Transverse colon (tissue), 4 donors: ENCODE measurements around the gene TFDP2. TPM values are rescaled to one million over a fixed set of nuclear protein-coding genes. Genes with fewer than 3 reads are reported as not detected.

Experiments
- DNase-seq: peaks from one replicate; pipeline ENCODE4 v3.0.0-alpha.2; 2019
- H3K27ac ChIP-seq, 4 donors: fragments of 200-600 bp; sonication (generic); 2 replicates each; pipeline ENCODE4 v1.5.1; 2016 to 2018; ENCODE audit warnings: inconsistent platforms in 4 of 4
- H3K27me3 ChIP-seq: fragments of 200-600 bp; sonication (generic); 2 replicates; pipeline ENCODE4 v1.5.1; 2017; ENCODE audit warnings: inconsistent platforms
- H3K36me3 ChIP-seq, 4 donors: fragments of 200-600 bp; sonication (generic); 2 replicates each; pipeline ENCODE4 v1.5.1; 2017 to 2019; ENCODE audit warnings: inconsistent platforms in 4 of 4
- H3K4me1 ChIP-seq, 4 donors: fragments of 200-600 bp; sonication (generic); 2 replicates each; pipeline ENCODE4 v1.5.1; 2017 to 2020; ENCODE audit warnings: inconsistent platforms in 4 of 4
- H3K4me3 ChIP-seq, 4 donors: fragments of 200-600 bp; sonication (generic); 1 replicate in 1 of 4; 2 replicates in 3 of 4; pipeline versions ENCODE4 v1.5.1 to v1.6.1; 2017 to 2019; ENCODE audit warnings: inconsistent platforms in 4 of 4
- H3K9me3 ChIP-seq, 2 donors: fragments of 200-600 bp; sonication (generic); 2 replicates each; pipeline ENCODE4 v1.5.1; 2017 to 2019; ENCODE audit warnings: inconsistent platforms in 2 of 2
- CTCF ChIP-seq, 5 experiments: fragments of 200-600 bp in 3 of 5; fragments of 450-650 bp in 2 of 5; sonication (generic) in 3 of 5; IDR thresholded peaks; 1 replicate in 2 of 5; 2 replicates in 3 of 5; pipeline ENCODE4 v1.5.1; 2016 to 2017; ENCODE audit warnings: antibody characterized with exemption in 5 of 5, inconsistent platforms in 3 of 5, mild to moderate bottlenecking in 2 of 5, moderate library complexity in 1 of 5
- EP300 ChIP-seq: sonication (generic); formaldehyde crosslinking; IDR thresholded peaks from one replicate; pipeline ENCODE4 v1.6.1; 2017; ENCODE audit warnings: antibody characterized with exemption, low read depth
- POLR2A ChIP-seq: fragments of 450-650 bp; IDR thresholded peaks from one replicate; pipeline ENCODE4 v1.6.1; 2016; ENCODE audit warnings: antibody characterized with exemption, mild to moderate bottlenecking, moderate library complexity
- POLR2AphosphoS5 ChIP-seq, 3 donors: sonication (generic); formaldehyde crosslinking; IDR thresholded peaks; one replicate each; pipeline ENCODE4 v1.6.1; 2016; ENCODE audit warnings: antibody characterized with exemption in 3 of 3
- WGBS, 2 donors: methylation state at CpG; one replicate each; pipeline ENCODE4 v1.1.5; 2018; ENCODE audit warnings: low coverage in 1 of 2; 5-methylcytosine and 5-hydroxymethylcytosine counted together
- in situ Hi-C, 4 donors: fragments of 200-750 bp; cut with MboI; loops; one replicate each; pipeline versions ENCODE4 v1.15.0 to v1.15.1; 2017; ENCODE audit warnings: low sequenced_read_pairs in 3 of 4, low pct_ligation_motif_present in 1 of 4, low pct_unique_long_range_greater_than_20kb in 1 of 4
- intact Hi-C: fragments of 100-400 bp; cut with DNase I; formaldehyde crosslinking; loops from one replicate; pipeline ENCODE4 v1.15.1; 2023; ENCODE audit warnings: low total_unique reads
- total RNA-seq, 4 donors: library from RNA; depleted of rRNA; stranded (reverse); fragments of >200 nt; gene quantifications; one replicate each; pipeline ENCODE4 v1.1.0, GENCODE V29; 2016

Gene TFDP2
- total RNA-seq, 4 donors from 2014 or later: 10.3 to 69.2 (median 41.3) TPM

DNA sequence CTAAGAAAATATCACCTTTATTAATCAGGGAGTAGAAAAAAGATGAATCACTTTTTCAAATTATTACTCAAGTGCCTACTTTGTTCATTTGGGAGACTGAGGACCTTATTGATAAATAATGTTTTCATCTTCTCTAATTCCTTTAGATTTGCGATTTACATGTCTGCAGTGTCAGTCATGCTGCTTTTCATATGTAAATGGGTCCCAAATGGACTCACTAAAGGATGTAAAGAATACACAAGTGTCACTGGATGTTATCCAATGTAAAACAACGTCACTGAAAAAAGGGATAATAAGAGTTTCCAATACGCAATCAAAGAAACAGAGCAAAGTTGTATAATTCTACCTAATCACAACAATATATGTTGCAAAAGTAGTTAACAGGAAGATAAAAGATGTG lies 84.9 kb downstream of the TFDP2 start:
- TF ChIP-seq EP300 (no peak), CTCF (IDR thresholded peaks at IDR 0.05) (no peak), POLR2A (no peak), POLR2AphosphoS5 (IDR thresholded peaks at IDR 0.05) (no peak)
- Histone ChIP-seq H3K27ac (no peak overlapping the region), H3K36me3 (no peaks in the 10 kb centered on the region), H3K27me3 (no peaks in the 10 kb centered on the region), H3K9me3 (no peaks in the 10 kb centered on the region), H3K4me3 (no peak overlapping the region), H3K4me1 (peaks cover 0 to 3% (median 0%) of the 10 kb centered on the region in 4 donors)
- DNase-seq: no peak
- intact Hi-C loops: no loop called here
- WGBS, 2 donors: 85 to 94% methylated on average over 3 of the region's 3 CpGs
- in situ Hi-C loops: no loop called here

- no peak for TF ChIP-seq CTCF (IDR thresholded peaks at IDR 0.05)
- no peak for TF ChIP-seq EP300
- no peak for TF ChIP-seq POLR2AphosphoS5 (IDR thresholded peaks at IDR 0.05)
- TF ChIP-seq POLR2A: no peak
- intact Hi-C loops: loop anchor here (10.0 kb wide), 1 partner anchor 1757 kb away; no protein-coding TSS in a partner anchor
- H3K4me3 ChIP-seq: no peak overlapping the region
- H3K36me3 ChIP-seq: no peaks in the 10 kb centered on the region
- DNase-seq: no peak
- H3K4me1 ChIP-seq: no peaks in the 10 kb centered on the region
- no peaks in the 10 kb centered on the region for H3K27me3 ChIP-seq
- no peak overlapping the region for H3K27ac ChIP-seq
- H3K9me3 ChIP-seq: no peaks in the 10 kb centered on the region
- in situ Hi-C loops: no loop called here
- 74 to 92% methylated on average over 2 of the region's 2 CpGs for WGBS, 2 donors
These were observed 92.0 kb downstream of the TFDP2 start for GRCh38 chr3:142057331-142057725.

- Histone ChIP-seq H3K36me3 (no peaks in the 10 kb centered on the region), H3K4me1 (no peaks in the 10 kb centered on the region), H3K27ac (no peak overlapping the region), H3K9me3 (no peaks in the 10 kb centered on the region), H3K27me3 (no peaks in the 10 kb centered on the region), H3K4me3 (no peak overlapping the region)
- in situ Hi-C loops: no loop called here
- TF ChIP-seq POLR2AphosphoS5 (IDR thresholded peaks at IDR 0.05): no peak
- TF ChIP-seq CTCF (IDR thresholded peaks at IDR 0.05): no peak
- no peak for TF ChIP-seq POLR2A
- no peak for TF ChIP-seq EP300
- no peak for DNase-seq
- intact Hi-C loops: loop anchor here (10.0 kb wide), 1 partner anchor 1758 kb away; no protein-coding TSS in a partner anchor
- WGBS, 2 donors: 80 to 92% methylated on average over 1 to 2 of the region's 2 CpGs
These were observed 92.6 kb downstream of the TFDP2 start for GRCh38 chr3:142056656-142057330.

GRCh38 chr3:142053835-142054234 lies 95.5 kb downstream of the TFDP2 start:
- Histone ChIP-seq H3K27me3 (no peaks in the 10 kb centered on the region), H3K36me3 (no peaks in the 10 kb centered on the region), H3K27ac (no peak overlapping the region), H3K4me3 (no peak overlapping the region), H3K4me1 (no peaks in the 10 kb centered on the region), H3K9me3 (no peaks in the 10 kb centered on the region)
- 85 to 100% methylated on average over 1 of the region's 1 CpG for WGBS, 2 donors
- DNase-seq: no peak
- TF ChIP-seq EP300 (no peak), POLR2A (no peak), POLR2AphosphoS5 (IDR thresholded peaks at IDR 0.05) (no peak), CTCF (IDR thresholded peaks at IDR 0.05) (no peak)
- in situ Hi-C loops: no loop called here
- intact Hi-C loops: loop anchor here (10.0 kb wide), 1 partner anchor 1761 kb away; no protein-coding TSS in a partner anchor
